Astrocyte (in vitro differentiated cells and primary cell): ENCODE data around the gene ZNF687.

Experiments used
- EZH2 ChIP-seq: IDR thresholded peaks from 2 replicates; pipeline ENCODE4 v1.6.1; 2012; ENCODE audit warnings: mild to moderate bottlenecking, low read length, inconsistent platforms; ENCODE audit not compliant: insufficient read depth
- TF ChIP-seq, protein P1 (sequence below): IDR thresholded peaks from 2 replicates; pipeline ENCODE4 v1.5.1; 2011; ENCODE audit warnings: low read depth, mild to moderate bottlenecking, inconsistent platforms, low read length, moderate library complexity; ENCODE audit not compliant: insufficient read depth

GRCh38 chr1:151326619-151327222, 44.6 kb downstream of the ZNF687 start:
- TF ChIP-seq, protein P1, sequence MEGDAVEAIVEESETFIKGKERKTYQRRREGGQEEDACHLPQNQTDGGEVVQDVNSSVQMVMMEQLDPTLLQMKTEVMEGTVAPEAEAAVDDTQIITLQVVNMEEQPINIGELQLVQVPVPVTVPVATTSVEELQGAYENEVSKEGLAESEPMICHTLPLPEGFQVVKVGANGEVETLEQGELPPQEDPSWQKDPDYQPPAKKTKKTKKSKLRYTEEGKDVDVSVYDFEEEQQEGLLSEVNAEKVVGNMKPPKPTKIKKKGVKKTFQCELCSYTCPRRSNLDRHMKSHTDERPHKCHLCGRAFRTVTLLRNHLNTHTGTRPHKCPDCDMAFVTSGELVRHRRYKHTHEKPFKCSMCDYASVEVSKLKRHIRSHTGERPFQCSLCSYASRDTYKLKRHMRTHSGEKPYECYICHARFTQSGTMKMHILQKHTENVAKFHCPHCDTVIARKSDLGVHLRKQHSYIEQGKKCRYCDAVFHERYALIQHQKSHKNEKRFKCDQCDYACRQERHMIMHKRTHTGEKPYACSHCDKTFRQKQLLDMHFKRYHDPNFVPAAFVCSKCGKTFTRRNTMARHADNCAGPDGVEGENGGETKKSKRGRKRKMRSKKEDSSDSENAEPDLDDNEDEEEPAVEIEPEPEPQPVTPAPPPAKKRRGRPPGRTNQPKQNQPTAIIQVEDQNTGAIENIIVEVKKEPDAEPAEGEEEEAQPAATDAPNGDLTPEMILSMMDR, result no peak
- TF ChIP-seq EZH2, result no peak
